Measurements from ENCODE around the gene DYNC1H1. TPM values are rescaled to one million over a fixed set of nuclear protein-coding genes. Genes with fewer than 3 reads are reported as not detected.
A peak's percentile ranks its signal among the peaks of the same experiment; 100 is the strongest.

The DYNC1H1 gene
- polyA plus RNA-seq, 1 donor (not counting 4 experiments of a cell fraction or from before 2014, with no cell fraction given) = 166 TPM

DNA sequence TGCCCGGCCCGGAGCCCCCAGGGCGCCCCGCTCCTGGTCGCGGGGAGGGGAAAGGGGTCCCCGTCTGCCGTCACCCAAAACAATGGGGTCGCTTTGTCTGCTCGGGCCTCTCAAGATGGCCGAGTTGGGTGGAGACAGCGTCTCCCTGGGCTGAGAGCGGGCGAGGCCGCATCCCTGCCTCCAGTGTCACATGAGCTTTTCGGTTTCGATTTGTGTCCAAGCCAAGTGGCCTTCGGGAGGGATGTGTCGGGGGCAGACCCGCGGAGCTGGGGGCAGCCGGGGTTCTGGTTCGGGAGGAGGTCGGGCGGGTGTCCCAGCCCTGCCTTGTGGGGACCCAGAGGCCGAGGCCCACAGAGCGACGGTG, 790 bp downstream of the DYNC1H1 start:
- Histone ChIP-seq H3K9ac (ENCODE audit: control insufficient read depth, extremely low read depth, insufficient read depth, low read length) (peak overlapping the region; percentile 81), H3K27ac (ENCODE audit: control insufficient read depth, insufficient read depth, low read length) (peak overlapping the region; percentile 66), H3K27me3 (ENCODE audit: control insufficient read depth, extremely low read depth, insufficient read depth, low read length) (no peaks in the 10 kb centered on the region), H3K4me3 (ENCODE audit: control insufficient read depth in 2 of 3, extremely low read depth in 1 of 3, insufficient read depth in 2 of 3, low read depth in 1 of 3, low read length in 3 of 3) (peak overlapping the region; percentile 90 to 95 (median 91)), H3K79me2 (ENCODE audit: control insufficient read depth, insufficient read depth, low read length) (peaks cover 57% of the 10 kb centered on the region), H3K9me3 (ENCODE audit: control insufficient read depth, low read depth, low read length) (no peaks in the 10 kb centered on the region), H3K4me1 (ENCODE audit: control insufficient read depth, extremely low read depth, insufficient read depth, low read length) (peaks cover 26% of the 10 kb centered on the region), H2AFZ (ENCODE audit: control insufficient read depth, low read length) (peak overlapping the region; percentile 29), H3K4me2 (ENCODE audit: control insufficient read depth, extremely low read depth, insufficient read depth, low read depth, low read length) (peak overlapping the region; percentile 93), H4K20me1 (ENCODE audit: control insufficient read depth, extremely low read depth, insufficient read depth, low read length) (no peaks in the 10 kb centered on the region), H3K36me3 (ENCODE audit: control insufficient read depth in 2 of 2, extremely low read depth in 1 of 2, insufficient read depth in 2 of 2, low read length in 2 of 2) (peaks cover 5 to 13% of the 10 kb centered on the region in 2 experiments), H3K9me1 (ENCODE audit: control insufficient read depth, extremely low read depth, insufficient read depth, low read length) (peaks cover 3% of the 10 kb centered on the region)
- dilution Hi-C loops (cut with MboI; ENCODE audit: extremely low pct_ligation_motif_present, low sequenced_read_pairs) = no loop called here
- TF ChIP-seq, protein P1, sequence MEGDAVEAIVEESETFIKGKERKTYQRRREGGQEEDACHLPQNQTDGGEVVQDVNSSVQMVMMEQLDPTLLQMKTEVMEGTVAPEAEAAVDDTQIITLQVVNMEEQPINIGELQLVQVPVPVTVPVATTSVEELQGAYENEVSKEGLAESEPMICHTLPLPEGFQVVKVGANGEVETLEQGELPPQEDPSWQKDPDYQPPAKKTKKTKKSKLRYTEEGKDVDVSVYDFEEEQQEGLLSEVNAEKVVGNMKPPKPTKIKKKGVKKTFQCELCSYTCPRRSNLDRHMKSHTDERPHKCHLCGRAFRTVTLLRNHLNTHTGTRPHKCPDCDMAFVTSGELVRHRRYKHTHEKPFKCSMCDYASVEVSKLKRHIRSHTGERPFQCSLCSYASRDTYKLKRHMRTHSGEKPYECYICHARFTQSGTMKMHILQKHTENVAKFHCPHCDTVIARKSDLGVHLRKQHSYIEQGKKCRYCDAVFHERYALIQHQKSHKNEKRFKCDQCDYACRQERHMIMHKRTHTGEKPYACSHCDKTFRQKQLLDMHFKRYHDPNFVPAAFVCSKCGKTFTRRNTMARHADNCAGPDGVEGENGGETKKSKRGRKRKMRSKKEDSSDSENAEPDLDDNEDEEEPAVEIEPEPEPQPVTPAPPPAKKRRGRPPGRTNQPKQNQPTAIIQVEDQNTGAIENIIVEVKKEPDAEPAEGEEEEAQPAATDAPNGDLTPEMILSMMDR (optimal IDR thresholded peaks at IDR 0.05 in 1 of 3, IDR thresholded peaks at IDR 0.05 in 1 of 3, conservative IDR thresholded peaks at IDR 0.05 in 1 of 3; ENCODE audit: extremely low read depth in 1 of 3, insufficient read depth in 2 of 3, low read length in 3 of 3) = no peak
- TF ChIP-seq EZH2 (IDR thresholded peaks at IDR 0.05; ENCODE audit: low read length) = no peak
- FAIRE-seq (no peak), DNase-seq (ENCODE audit: low read depth, low spot score) (no peak)

DNA sequence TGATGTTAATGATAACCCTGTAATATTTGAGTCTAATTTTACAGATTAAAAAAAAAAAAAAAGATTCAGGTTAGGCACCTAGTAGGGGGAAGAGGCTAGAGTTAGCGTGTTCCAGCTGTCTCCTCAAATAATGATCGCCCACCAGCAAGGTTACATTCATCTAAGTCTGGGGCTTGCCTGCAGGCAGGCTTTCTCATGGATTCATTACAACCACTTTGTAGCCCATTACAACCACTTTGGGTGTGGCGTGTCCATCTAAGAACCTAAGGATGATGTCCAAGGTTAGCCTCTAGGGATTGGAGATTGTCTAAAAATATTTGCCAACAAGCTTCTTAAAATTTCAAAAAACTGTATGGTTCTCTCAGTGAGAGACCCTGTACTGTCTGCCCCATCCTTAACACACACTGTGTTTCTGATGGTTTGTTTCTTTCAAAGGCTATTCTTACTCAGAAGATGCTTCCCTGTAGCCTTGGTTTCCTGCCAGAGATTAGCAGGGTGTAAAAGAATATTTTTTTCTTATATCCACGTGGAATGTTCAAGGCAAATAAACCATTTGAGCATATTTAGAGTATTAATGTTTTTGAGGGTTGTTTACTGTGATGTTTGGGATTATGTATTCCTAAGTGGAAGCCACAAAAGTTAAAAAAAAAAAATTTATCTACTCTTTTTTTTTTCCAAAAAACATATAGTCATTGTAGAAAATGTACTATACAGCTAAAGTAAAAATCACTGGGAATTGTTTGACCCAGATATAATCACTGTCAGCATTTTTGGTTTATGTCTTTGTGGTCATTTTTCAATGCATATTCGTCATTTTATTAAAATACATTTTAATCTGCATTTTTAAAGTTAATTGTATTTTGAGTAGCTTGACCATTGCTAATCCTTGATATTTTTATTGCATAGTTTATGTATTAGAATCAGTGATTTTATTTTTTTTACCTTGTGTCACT, 1.7 kb downstream of the DYNC1H1 start:
- H3K4me1 ChIP-seq (ENCODE audit: control insufficient read depth, extremely low read depth, insufficient read depth, low read length) = peaks cover 28% of the 10 kb centered on the region

More for the DNA sequence above, 1.7 kb downstream of the DYNC1H1 start:
- H3K9ac ChIP-seq (ENCODE audit: control insufficient read depth, extremely low read depth, insufficient read depth, low read length) = peak overlapping the region; percentile 81
- dilution Hi-C loops (cut with MboI; ENCODE audit: extremely low pct_ligation_motif_present, low sequenced_read_pairs) = no loop called here
- TF ChIP-seq, protein P1 (optimal IDR thresholded peaks at IDR 0.05 in 1 of 3, IDR thresholded peaks at IDR 0.05 in 1 of 3, conservative IDR thresholded peaks at IDR 0.05 in 1 of 3; ENCODE audit: extremely low read depth in 1 of 3, insufficient read depth in 2 of 3, low read length in 3 of 3) = no peak
- H3K9me3 ChIP-seq (ENCODE audit: control insufficient read depth, low read depth, low read length) = no peaks in the 10 kb centered on the region
- H3K4me3 ChIP-seq (ENCODE audit: control insufficient read depth in 2 of 3, extremely low read depth in 1 of 3, insufficient read depth in 2 of 3, low read depth in 1 of 3, low read length in 3 of 3) = peak overlapping the region; percentile 90 to 95 (median 91)
- peak overlapping the region; percentile 66 for H3K27ac ChIP-seq (ENCODE audit: control insufficient read depth, insufficient read depth, low read length)
- no peaks in the 10 kb centered on the region for H3K27me3 ChIP-seq (ENCODE audit: control insufficient read depth, extremely low read depth, insufficient read depth, low read length)
- FAIRE-seq (no peak), DNase-seq (ENCODE audit: low read depth, low spot score) (no peak)
- peaks cover 5 to 13% of the 10 kb centered on the region in 2 experiments for H3K36me3 ChIP-seq (ENCODE audit: control insufficient read depth in 2 of 2, extremely low read depth in 1 of 2, insufficient read depth in 2 of 2, low read length in 2 of 2)
- peaks cover 64% of the 10 kb centered on the region for H3K79me2 ChIP-seq (ENCODE audit: control insufficient read depth, insufficient read depth, low read length)
- no peaks in the 10 kb centered on the region for H4K20me1 ChIP-seq (ENCODE audit: control insufficient read depth, extremely low read depth, insufficient read depth, low read length)
- peak overlapping the region; percentile 93 for H3K4me2 ChIP-seq (ENCODE audit: control insufficient read depth, extremely low read depth, insufficient read depth, low read depth, low read length)
- peaks cover 3% of the 10 kb centered on the region for H3K9me1 ChIP-seq (ENCODE audit: control insufficient read depth, extremely low read depth, insufficient read depth, low read length)
- no peak overlapping the region for H2AFZ ChIP-seq (ENCODE audit: control insufficient read depth, low read length)
